Ascending aorta (tissue), 2 donors: ENCODE results near the gene OR1I1. TPM values are rescaled to one million over a fixed set of nuclear protein-coding genes. Genes with fewer than 3 reads are reported as not detected.
"Not testable (repeated sequence)": the region's sequence is repeated elsewhere in the genome, so short reads cannot be mapped to it uniquely, and the experiment has no call there.

ENCODE experiments used
- DNase-seq, 2 donors: peaks; one replicate each; pipeline ENCODE4 v3.0.0-alpha.2; 2019; ENCODE audit warnings: low spot score in 2 of 2
- H3K27ac ChIP-seq, 2 donors: fragments of 200-600 bp; sonication (generic); one replicate each; pipeline ENCODE4 v1.5.1; 2016 to 2017; ENCODE audit warnings: mild to moderate bottlenecking in 1 of 2
- H3K27me3 ChIP-seq: fragments of 200-600 bp; sonication (generic); one replicate; pipeline ENCODE4 v1.5.1; 2017
- H3K36me3 ChIP-seq, 2 donors: fragments of 200-600 bp; sonication (generic); one replicate each; pipeline ENCODE4 v1.5.1; 2016
- H3K4me1 ChIP-seq, 2 donors: fragments of 200-600 bp; sonication (generic); one replicate each; pipeline ENCODE4 v1.5.1; 2016 to 2017; ENCODE audit warnings: mild to moderate bottlenecking in 1 of 2
- H3K4me3 ChIP-seq, 2 donors: fragments of 200-600 bp; sonication (generic); one replicate each; pipeline ENCODE4 v1.5.1; 2016 to 2017; ENCODE audit warnings: mild to moderate bottlenecking in 1 of 2
- H3K9me3 ChIP-seq, 2 donors: fragments of 200-600 bp; sonication (generic); one replicate each; pipeline ENCODE4 v1.5.1; 2016
- CTCF ChIP-seq, 3 experiments: fragments of 200-600 bp in 2 of 3; fragments of 450-650 bp in 1 of 3; sonication (generic) in 2 of 3; IDR thresholded peaks; one replicate each; pipeline ENCODE4 v1.5.1; 2016 to 2019; ENCODE audit warnings: antibody characterized with exemption in 3 of 3, mild to moderate bottlenecking in 1 of 3, moderate library complexity in 1 of 3
- intact Hi-C: fragments of 100-400 bp; cut with DNase I; formaldehyde crosslinking; loops from one replicate; pipeline ENCODE4 v1.15.1; 2023
- total RNA-seq: library from RNA; depleted of rRNA; stranded (reverse); fragments of >200 nt; gene quantifications from one replicate; pipeline ENCODE4 v1.1.0, GENCODE V29; 2016

Gene OR1I1
- total RNA-seq, 1 donor from 2014 or later: not detected

- H3K9me3 ChIP-seq: no peaks in the 10 kb centered on the region
- H3K27ac ChIP-seq: no peak overlapping the region
- DNase-seq: no peak
- H3K36me3 ChIP-seq: no peaks in the 10 kb centered on the region
- no peak overlapping the region for H3K4me3 ChIP-seq
- H3K27me3 ChIP-seq: no peaks in the 10 kb centered on the region
- intact Hi-C loops: no loop called here
- H3K4me1 ChIP-seq: no peaks in the 10 kb centered on the region
- no peak for TF ChIP-seq CTCF (IDR thresholded peaks at IDR 0.05)
These were observed 20.0 kb upstream of the OR1I1 start for GRCh38 chr19:15062036-15062435.

GRCh38 chr19:15070386-15070785 lies 11.6 kb upstream of the OR1I1 start:
- H3K4me1 ChIP-seq, DNase-seq, H3K4me3 ChIP-seq, H3K27me3 ChIP-seq, H3K27ac ChIP-seq, intact Hi-C loops, H3K9me3 ChIP-seq, H3K36me3 ChIP-seq: not testable (repeated sequence)

- Histone ChIP-seq H3K27ac (no peak overlapping the region), H3K36me3 (no peaks in the 10 kb centered on the region), H3K4me3 (no peak overlapping the region), H3K9me3 (no peaks in the 10 kb centered on the region), H3K4me1 (no peaks in the 10 kb centered on the region), H3K27me3 (no peaks in the 10 kb centered on the region)
- DNase-seq: no peak
- no peak for TF ChIP-seq CTCF (IDR thresholded peaks at IDR 0.05)
- intact Hi-C loops: no loop called here
These were observed 8.9 kb upstream of the OR1I1 start for GRCh38 chr19:15072930-15073647.

GRCh38 chr19:15074371-15074770 lies 7.6 kb upstream of the OR1I1 start:
- Histone ChIP-seq H3K27ac (no peak overlapping the region), H3K27me3 (no peaks in the 10 kb centered on the region), H3K4me1 (no peaks in the 10 kb centered on the region), H3K9me3 (no peaks in the 10 kb centered on the region), H3K36me3 (no peaks in the 10 kb centered on the region), H3K4me3 (no peak overlapping the region)
- intact Hi-C loops: no loop called here
- TF ChIP-seq CTCF (IDR thresholded peaks at IDR 0.05): no peak
- DNase-seq: no peak

- no peaks in the 10 kb centered on the region for H3K36me3 ChIP-seq
- TF ChIP-seq CTCF (IDR thresholded peaks at IDR 0.05): no peak
- DNase-seq: no peak
- no peaks in the 10 kb centered on the region for H3K4me1 ChIP-seq
- H3K27me3 ChIP-seq: no peaks in the 10 kb centered on the region
- intact Hi-C loops: no loop called here
- no peak overlapping the region for H3K27ac ChIP-seq
- no peak overlapping the region for H3K4me3 ChIP-seq
- no peaks in the 10 kb centered on the region for H3K9me3 ChIP-seq
These were observed 6.2 kb upstream of the OR1I1 start for GRCh38 chr19:15075806-15076205.

GRCh38 chr19:15080002-15080401 lies 2.0 kb upstream of the OR1I1 start:
- intact Hi-C loops, H3K4me3 ChIP-seq, H3K27ac ChIP-seq, H3K9me3 ChIP-seq, DNase-seq, H3K36me3 ChIP-seq, H3K27me3 ChIP-seq, H3K4me1 ChIP-seq: not testable (repeated sequence)

GRCh38 chr19:15087182-15087581 lies 5.2 kb downstream of the OR1I1 start:
- no peak for TF ChIP-seq CTCF (IDR thresholded peaks at IDR 0.05)
- intact Hi-C loops: no loop called here
- no peaks in the 10 kb centered on the region for H3K4me1 ChIP-seq
- no peaks in the 10 kb centered on the region for H3K9me3 ChIP-seq
- H3K4me3 ChIP-seq: no peak overlapping the region
- no peak for DNase-seq
- no peaks in the 10 kb centered on the region for H3K27me3 ChIP-seq
- no peaks in the 10 kb centered on the region for H3K36me3 ChIP-seq
- no peak overlapping the region for H3K27ac ChIP-seq
